OCI-LY7 (cell line): ENCODE results near the gene ELOVL4.

Source experiments
- EZH2phosphoT487 ChIP-seq: fragments of 200-600 bp; sonication (generic); IDR thresholded peaks from 2 replicates; pipeline ENCODE4 v1.6.1; 2018; ENCODE audit warnings: low read depth, borderline replicate concordance, mild to moderate bottlenecking, mixed run types, antibody characterized with exemption, low read length, moderate library complexity, mixed read lengths
- TF ChIP-seq, protein P1 (sequence below): fragments of 200-600 bp; sonication (generic); conservative IDR thresholded peaks from 2 replicates; pipeline ENCODE4 v1.5.1; 2014; ENCODE audit warnings: mild to moderate bottlenecking, antibody characterized with exemption, low read length, moderate library complexity, mixed read lengths

- TF ChIP-seq, protein P1, sequence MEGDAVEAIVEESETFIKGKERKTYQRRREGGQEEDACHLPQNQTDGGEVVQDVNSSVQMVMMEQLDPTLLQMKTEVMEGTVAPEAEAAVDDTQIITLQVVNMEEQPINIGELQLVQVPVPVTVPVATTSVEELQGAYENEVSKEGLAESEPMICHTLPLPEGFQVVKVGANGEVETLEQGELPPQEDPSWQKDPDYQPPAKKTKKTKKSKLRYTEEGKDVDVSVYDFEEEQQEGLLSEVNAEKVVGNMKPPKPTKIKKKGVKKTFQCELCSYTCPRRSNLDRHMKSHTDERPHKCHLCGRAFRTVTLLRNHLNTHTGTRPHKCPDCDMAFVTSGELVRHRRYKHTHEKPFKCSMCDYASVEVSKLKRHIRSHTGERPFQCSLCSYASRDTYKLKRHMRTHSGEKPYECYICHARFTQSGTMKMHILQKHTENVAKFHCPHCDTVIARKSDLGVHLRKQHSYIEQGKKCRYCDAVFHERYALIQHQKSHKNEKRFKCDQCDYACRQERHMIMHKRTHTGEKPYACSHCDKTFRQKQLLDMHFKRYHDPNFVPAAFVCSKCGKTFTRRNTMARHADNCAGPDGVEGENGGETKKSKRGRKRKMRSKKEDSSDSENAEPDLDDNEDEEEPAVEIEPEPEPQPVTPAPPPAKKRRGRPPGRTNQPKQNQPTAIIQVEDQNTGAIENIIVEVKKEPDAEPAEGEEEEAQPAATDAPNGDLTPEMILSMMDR, result no peak
- TF ChIP-seq EZH2phosphoT487, result no peak
Observed at GRCh38 chr6:79967178-79967577, 19.8 kb upstream of the ELOVL4 start.
